Measurements from ENCODE around the gene BRD9. TPM values are rescaled to one million over a fixed set of nuclear protein-coding genes. Genes with fewer than 3 reads are reported as not detected.

The BRD9 gene
- total and polyA plus RNA-seq, 2 of the 4 experiments (the other 2 are of a cell fraction): 22.0 to 43.4 TPM

DNA sequence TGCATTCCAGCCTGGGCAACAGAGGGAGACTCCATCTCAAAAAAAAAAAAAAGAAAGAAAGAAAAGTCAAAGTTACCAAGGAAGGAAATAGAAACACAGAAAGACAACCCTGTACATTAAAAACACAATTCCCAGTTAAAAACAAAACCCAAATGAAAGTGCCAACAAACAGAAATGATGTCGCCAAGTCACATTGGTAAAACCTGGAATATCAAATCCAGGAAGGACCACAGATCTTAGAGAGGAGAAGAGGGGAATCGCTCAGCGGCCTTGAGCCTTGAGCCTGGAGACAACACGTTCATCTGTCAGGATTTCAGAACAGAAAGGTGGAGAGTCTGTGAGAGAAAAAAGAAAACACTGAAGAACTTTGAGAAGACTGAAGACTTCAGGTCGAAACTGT is 40.6 kb downstream of the BRD9 start:
- Histone ChIP-seq H3K4me1 (ENCODE audit: control insufficient read depth, insufficient read depth, low read length) (no peaks in the 10 kb centered on the region), H2BK5ac (ENCODE audit: low read depth, low read length, poor library complexity, severe bottlenecking) (no peak overlapping the region), H4K91ac (ENCODE audit: insufficient read depth, low read depth, low read length) (no peak overlapping the region), H4K20me1 (ENCODE audit: insufficient read depth, low read length) (peaks cover 13% of the 10 kb centered on the region), H3K79me1 (ENCODE audit: low read depth in 1 of 2, low read length in 2 of 2) (no peaks in the 10 kb centered on the region), H2AFZ (replicated peaks; ENCODE audit: low read length, poor library complexity) (no peak overlapping the region), H2BK20ac (ENCODE audit: low read depth, low read length) (no peak overlapping the region), H2BK120ac (ENCODE audit: low read depth, low read length) (no peak overlapping the region), H2AK5ac (ENCODE audit: low read depth, low read length) (no peak overlapping the region), H3K14ac (replicated peaks; ENCODE audit: low read depth, low read length) (no peak overlapping the region), H2AK9ac (replicated peaks; ENCODE audit: low read depth, low read length, poor library complexity) (no peak overlapping the region), H3K36me3 (ENCODE audit: control insufficient read depth, insufficient read depth, low read length) (no peaks in the 10 kb centered on the region), H3K9me3 (ENCODE audit: control insufficient read depth, insufficient read depth, low read length) (no peaks in the 10 kb centered on the region), H3K18ac (ENCODE audit: low read depth, low read length) (no peak overlapping the region), H4K8ac (ENCODE audit: low read depth in 2 of 2, low read length in 2 of 2) (no peak overlapping the region), H3K9ac (ENCODE audit: low read depth, low read length) (no peak overlapping the region), H3K9me1 (ENCODE audit: insufficient read depth, low read length) (peaks cover 10% of the 10 kb centered on the region), H3K27me3 (ENCODE audit: control insufficient read depth, insufficient read depth, low read length) (peaks cover 5% of the 10 kb centered on the region; the same call in 1 of the 2 replicates), H4K5ac (ENCODE audit: low read depth, low read length) (no peak overlapping the region), H3K27ac (ENCODE audit: insufficient read depth, low read length) (no peak overlapping the region), H3K56ac (ENCODE audit: extremely low read depth, insufficient read depth, low read length) (no peak overlapping the region), H3K23ac (ENCODE audit: low read depth, low read length) (no peak overlapping the region), H3K4me2 (ENCODE audit: low read depth, low read length) (no peak overlapping the region), H3K4me3 (ENCODE audit: insufficient read depth, low read depth, low read length) (no peak overlapping the region), H3K4ac (ENCODE audit: low read depth, low read length) (no peak overlapping the region), H2BK15ac (ENCODE audit: low read depth, low read length) (no peak overlapping the region)
- 51% methylated on average over 3 of the region's 5 CpGs; no CpG with 5 or more reads in 1 of the 2 experiments for WGBS, 2 experiments (ENCODE audit: extremely low coverage in 2 of 2, insufficient read length in 1 of 2)
- ChIA-PET POLR2A (ENCODE audit: unreplicated experiment) (no interaction called here), CTCF (no interaction called here)
- dilution Hi-C loops (cut with HindIII; ENCODE audit: low sequenced_read_pairs, unreplicated experiment) (no loop called here), in situ Hi-C loops (cut with MboI; ENCODE audit: low sequenced_read_pairs) (no loop called here), intact Hi-C loops (cut with micrococcal nuclease) (no loop called here)
- no peak for TF ChIP-seq BHLHE40 (IDR thresholded peaks at IDR 0.05; ENCODE audit: low read depth, low read length)
- no peak for TF ChIP-seq MXI1 (IDR thresholded peaks at IDR 0.05; ENCODE audit: borderline replicate concordance, low read depth, low read length)
- no peak for TF ChIP-seq FOS (IDR thresholded peaks at IDR 0.05; ENCODE audit: low read depth, low read length)
- no peak for TF ChIP-seq SMC3 (IDR thresholded peaks at IDR 0.05; ENCODE audit: low read depth, low read length)
- TF ChIP-seq RAD21 (IDR thresholded peaks at IDR 0.05; ENCODE audit: low read length): no peak
- TF ChIP-seq RFX5 (IDR thresholded peaks at IDR 0.05; ENCODE audit: low read depth, low read length): no peak
- no peak for TF ChIP-seq CHD1 (IDR thresholded peaks at IDR 0.05; ENCODE audit: low read depth, low read length)
- no peak for TF ChIP-seq CEBPB (IDR thresholded peaks at IDR 0.05; ENCODE audit: low read depth, low read length)
- TF ChIP-seq MAZ (IDR thresholded peaks at IDR 0.05; ENCODE audit: borderline replicate concordance, low read depth, low read length): no peak
- TF ChIP-seq RCOR1 (IDR thresholded peaks at IDR 0.05; ENCODE audit: insufficient replicate concordance, low read length): no peak
- no peak for TF ChIP-seq MAFK (IDR thresholded peaks at IDR 0.05; ENCODE audit: low read depth, low read length)
- TF ChIP-seq, protein P1, sequence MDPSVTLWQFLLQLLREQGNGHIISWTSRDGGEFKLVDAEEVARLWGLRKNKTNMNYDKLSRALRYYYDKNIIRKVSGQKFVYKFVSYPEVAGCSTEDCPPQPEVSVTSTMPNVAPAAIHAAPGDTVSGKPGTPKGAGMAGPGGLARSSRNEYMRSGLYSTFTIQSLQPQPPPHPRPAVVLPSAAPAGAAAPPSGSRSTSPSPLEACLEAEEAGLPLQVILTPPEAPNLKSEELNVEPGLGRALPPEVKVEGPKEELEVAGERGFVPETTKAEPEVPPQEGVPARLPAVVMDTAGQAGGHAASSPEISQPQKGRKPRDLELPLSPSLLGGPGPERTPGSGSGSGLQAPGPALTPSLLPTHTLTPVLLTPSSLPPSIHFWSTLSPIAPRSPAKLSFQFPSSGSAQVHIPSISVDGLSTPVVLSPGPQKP (IDR thresholded peaks at IDR 0.05; ENCODE audit: borderline replicate concordance, low read depth, low read length): no peak
- no peak for TF ChIP-seq POLR2A (IDR thresholded peaks at IDR 0.05; ENCODE audit: low read depth, low read length)
- TF ChIP-seq NFE2L2 (IDR thresholded peaks at IDR 0.05; ENCODE audit: low read depth, low read length): no peak
- no TSS peak for BruUV-seq (replicated peaks)
- ATAC-seq (ENCODE audit: low read depth) (no peak), DNase-seq (no peak)

All from IMR-90 (cell line).